GM12865 (cell line): Measurements from ENCODE around the gene MYH10.

Source experiments
- DNase-seq: peaks from one replicate; pipeline ENCODE4 v3.0.0; 2010; ENCODE audit warnings: low read depth
- H3K4me3 ChIP-seq: 2 replicates; pipeline ENCODE4 v1.5.1; 2011; ENCODE audit warnings: mild to moderate bottlenecking, low read depth, low read length, control low read depth
- TF ChIP-seq, protein P1 (sequence below): IDR thresholded peaks from 2 replicates; pipeline ENCODE4 v1.5.1; 2011; ENCODE audit warnings: low read length, control low read depth, low read depth, inconsistent platforms; ENCODE audit not compliant: insufficient read depth; ENCODE audit errors: missing control alignments

Gene MYH10

DNA sequence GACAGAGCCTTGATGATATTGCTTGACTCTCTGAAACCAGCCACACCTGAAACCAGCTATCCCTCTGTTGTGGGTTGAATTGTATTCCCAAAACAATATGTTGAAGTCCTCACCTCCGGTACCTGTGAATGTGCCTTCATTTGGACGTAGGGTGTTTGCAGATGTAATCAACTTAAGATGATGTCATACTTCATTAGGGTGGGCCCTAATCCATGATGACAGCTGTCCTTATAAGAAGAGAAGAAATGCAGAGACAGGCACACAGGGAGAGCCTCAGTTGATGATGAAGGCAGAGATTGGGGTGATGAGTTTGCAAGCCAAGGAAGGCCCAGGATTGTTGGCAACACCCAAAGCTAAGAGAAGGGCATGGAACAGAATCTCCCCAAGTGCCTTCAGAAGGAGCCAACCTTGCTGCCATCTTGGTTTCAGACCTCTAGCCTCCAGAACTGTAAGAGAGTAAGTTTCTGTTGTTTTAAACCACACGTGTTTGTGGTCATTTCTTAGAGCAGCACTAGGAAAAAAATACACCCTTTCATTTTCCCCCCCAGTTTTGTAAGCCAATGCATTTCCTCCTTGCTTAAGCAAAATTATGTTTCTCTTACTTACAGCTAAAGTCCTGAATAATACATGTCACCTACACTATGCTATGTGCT lies 29.4 kb upstream of the MYH10 start:
- TF ChIP-seq, protein P1, sequence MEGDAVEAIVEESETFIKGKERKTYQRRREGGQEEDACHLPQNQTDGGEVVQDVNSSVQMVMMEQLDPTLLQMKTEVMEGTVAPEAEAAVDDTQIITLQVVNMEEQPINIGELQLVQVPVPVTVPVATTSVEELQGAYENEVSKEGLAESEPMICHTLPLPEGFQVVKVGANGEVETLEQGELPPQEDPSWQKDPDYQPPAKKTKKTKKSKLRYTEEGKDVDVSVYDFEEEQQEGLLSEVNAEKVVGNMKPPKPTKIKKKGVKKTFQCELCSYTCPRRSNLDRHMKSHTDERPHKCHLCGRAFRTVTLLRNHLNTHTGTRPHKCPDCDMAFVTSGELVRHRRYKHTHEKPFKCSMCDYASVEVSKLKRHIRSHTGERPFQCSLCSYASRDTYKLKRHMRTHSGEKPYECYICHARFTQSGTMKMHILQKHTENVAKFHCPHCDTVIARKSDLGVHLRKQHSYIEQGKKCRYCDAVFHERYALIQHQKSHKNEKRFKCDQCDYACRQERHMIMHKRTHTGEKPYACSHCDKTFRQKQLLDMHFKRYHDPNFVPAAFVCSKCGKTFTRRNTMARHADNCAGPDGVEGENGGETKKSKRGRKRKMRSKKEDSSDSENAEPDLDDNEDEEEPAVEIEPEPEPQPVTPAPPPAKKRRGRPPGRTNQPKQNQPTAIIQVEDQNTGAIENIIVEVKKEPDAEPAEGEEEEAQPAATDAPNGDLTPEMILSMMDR, result no peak

DNA sequence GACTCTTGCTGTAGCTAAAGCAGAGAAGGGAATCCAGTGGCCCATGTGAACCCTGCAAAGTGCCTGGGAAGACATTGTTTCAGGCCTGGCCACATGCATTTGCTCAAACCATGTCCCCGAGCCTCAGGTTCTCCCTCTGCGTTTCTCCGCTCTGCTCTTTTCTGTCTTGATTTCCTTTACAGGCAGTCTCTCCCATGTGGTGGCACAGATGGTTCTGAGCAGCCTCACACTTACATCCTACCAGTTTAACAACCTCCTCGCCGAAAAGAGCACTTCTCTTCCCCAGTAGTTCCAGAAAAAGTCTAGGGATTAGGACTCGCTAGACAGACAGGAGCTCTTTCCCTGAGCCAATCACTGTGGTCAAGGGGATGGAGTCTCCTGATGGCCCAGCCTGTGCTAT lies 28.3 kb upstream of the MYH10 start:
- TF ChIP-seq, protein P1, result no peak
- H3K4me3 ChIP-seq, result no peak overlapping the region
- DNase-seq, result no peak

More for the DNA sequence above, 29.4 kb upstream of the MYH10 start:
- no peak overlapping the region for H3K4me3 ChIP-seq
- peak; percentile 4 for DNase-seq

DNA sequence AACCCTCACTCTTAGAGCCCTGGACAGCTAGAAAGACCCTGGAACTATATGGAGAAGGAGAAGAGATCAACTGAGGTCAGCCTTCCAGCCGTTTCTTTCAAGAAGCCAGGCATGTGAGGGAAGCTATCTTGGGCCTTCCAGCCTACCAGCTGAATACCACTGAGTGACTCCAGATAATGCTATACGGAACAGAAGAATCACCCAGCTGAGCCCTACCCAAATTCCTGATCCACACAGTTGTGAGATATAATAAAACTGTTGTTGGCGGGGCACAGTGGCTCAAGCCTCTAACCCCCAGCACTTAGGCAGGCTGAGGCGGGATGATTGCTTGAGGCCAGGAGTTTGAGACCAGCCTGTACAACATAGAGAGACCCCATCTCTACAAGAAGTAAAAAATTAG lies 26.2 kb upstream of the MYH10 start:
- TF ChIP-seq, protein P1, result no peak
- H3K4me3 ChIP-seq, result no peak overlapping the region
- DNase-seq, result no peak

DNA sequence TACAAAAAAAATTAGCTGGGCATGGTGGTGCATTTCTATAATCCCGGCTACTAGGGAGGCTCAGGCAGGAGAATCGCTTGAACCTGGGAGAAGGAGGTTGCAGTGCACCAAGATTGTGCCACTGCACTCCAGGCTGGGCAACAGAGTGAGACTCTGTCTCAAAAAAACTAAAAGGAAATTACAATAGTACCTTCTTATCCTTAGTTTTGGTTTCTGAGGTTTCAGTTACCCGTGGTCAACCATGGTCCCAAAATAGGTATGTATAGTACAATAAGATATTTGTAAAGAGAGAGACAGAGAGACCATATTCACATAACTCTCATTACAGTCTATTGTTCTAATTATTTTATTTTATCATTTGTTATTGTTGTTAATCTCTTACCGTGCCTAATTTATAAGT lies 24.3 kb upstream of the MYH10 start:
- no peak overlapping the region for H3K4me3 ChIP-seq
- DNase-seq, result no peak
- TF ChIP-seq, protein P1, result no peak

DNA sequence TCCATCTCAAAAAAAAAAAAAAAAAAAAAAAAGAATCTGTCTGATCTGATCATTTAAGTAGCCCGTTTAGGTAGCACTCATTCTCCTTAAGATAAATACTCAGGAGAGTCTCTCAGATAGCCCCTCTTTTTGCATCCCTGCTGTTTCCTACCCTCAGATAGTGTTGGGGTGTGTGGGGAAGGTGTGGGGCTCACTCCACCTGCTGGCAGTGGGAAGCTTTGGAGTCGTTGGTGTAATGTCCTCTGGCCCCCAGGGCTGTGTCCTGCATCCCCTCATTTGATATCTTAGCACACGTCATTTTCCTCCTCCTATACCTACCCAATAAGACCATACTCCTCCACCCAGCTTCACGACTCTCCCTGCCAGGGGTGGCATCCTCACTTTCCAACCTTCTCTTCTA lies 20.5 kb upstream of the MYH10 start:
- DNase-seq, result no peak
- TF ChIP-seq, protein P1, result peak; percentile 16
- H3K4me3 ChIP-seq, result no peak overlapping the region

DNA sequence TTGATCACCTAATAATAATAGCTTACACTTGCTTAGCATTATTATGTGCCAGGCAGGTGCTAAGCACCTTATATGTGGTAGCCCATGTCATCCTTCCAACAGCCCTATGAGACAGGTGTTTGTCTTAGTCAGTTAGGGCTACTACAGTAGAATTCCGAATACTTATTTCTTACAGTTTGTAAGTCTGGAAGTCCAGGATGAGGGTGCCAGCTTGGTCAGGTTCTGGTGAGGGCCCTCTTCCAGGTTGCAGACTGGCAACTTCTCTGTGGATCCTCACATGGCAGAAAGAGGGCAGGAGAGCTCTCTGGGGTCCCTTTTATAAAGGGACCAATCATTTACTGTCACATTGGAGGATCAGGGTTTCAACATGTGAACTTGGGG lies 19.6 kb upstream of the MYH10 start:
- no peak overlapping the region for H3K4me3 ChIP-seq

More for the DNA sequence above, 19.6 kb upstream of the MYH10 start:
- TF ChIP-seq, protein P1, result no peak
- no peak for DNase-seq
